ENCODE data around the gene PAPOLG. TPM values are rescaled to one million over a fixed set of nuclear protein-coding genes. Genes with fewer than 3 reads are reported as not detected.

PAPOLG gene
- polyA plus RNA-seq (2011; rRNA removed) (20.9 and 21.8 TPM in 2 replicates), polyA plus RNA-seq (2017; fragmentation: RNase III; extraction: RNeasy Plus Mini Kit Qiagen cat#74134 plus additional on column Dnase treatment) (7.3 to 7.8 TPM (median 7.7 TPM) in 3 replicates), polyA minus RNA-seq (2011; rRNA and poly(A)+ RNA removed) (15.8 and 16.6 TPM in 2 replicates)
- 2.8 and 3.0 TPM in 2 replicates for polyA plus RNA-seq (2012; cell fraction: cytosol; rRNA removed)
- polyA plus RNA-seq (2012; cell fraction: nucleus; rRNA removed) = 2.0 and 4.2 TPM in 2 replicates

DNA sequence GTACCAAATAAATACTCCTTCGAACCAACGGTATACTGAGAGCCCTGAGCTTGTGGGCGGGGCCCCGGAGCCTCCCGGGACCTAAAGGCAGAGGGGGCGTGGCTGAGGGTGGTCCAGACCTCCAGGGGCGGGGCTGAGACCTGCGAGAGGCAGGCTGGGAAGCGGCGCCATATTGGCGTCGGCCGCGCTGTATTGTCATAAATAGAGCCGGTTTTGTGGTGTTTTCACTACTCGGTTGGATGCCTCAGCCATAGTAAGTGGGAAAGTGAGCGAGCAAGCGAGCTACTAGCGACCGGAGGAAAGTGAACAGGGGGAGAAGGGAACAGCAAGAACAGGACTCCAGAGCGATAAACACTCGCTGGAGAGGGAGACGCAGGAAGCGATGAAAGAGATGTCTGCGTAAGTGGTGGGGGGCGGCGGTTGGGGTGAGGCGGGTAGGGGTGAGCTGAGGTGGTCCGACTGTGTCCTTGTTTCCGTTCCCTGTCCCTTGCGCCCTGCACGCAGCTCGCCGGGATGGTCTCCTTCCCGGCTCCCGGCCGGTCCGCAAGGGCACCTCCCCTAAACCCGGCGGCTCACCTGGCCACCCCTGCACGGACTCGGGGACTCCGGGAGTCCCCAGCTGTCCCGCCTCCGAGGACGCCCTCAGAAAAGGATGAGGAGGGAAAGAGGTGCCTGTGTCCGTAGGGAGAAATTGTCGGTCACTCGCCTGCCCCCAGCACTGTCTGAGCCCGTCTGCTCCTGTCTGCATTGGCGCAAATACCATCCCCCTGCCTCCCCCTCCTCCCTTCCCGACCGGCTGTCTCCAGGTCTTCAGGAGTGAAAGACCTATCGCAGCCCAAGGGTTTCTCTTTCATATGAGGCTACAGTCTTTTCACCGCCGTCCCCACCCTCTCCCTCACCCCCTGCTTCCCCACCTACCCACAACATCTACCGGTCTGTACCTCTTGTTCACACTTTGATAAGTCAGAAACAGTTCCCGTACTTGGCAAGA is at the start of gene PAPOLG:
PAPOLG (plus strand) TSS at position 172 of the 991 bp plus-strand sequence; CDS start at position 383, 211 bp downstream.
- peak; percentile 92 for DNase-seq (ENCODE audit: low read depth in 1 of 2, low spot score in 1 of 2)
- POLR2A ChIA-PET = interaction anchor here (0.5 to 2.0 kb wide), 13 partner anchors 8 to 915 kb away, joined by 3 to 16 read pairs (median 4); partner anchors contain the start of gene REL

More for the DNA sequence above, at the start of gene PAPOLG:
- TF ChIP-seq, protein P1, sequence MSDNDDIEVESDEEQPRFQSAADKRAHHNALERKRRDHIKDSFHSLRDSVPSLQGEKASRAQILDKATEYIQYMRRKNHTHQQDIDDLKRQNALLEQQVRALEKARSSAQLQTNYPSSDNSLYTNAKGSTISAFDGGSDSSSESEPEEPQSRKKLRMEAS (IDR thresholded peaks at IDR 0.05) = peak; percentile 62; the same call in 1 of the 2 replicates
- TF ChIP-seq HOXB13 (CRISPR knock-in tag; IDR thresholded peaks at IDR 0.05; ENCODE audit: low read depth) (no peak), GATA3 (IDR thresholded peaks at IDR 0.05; ENCODE audit: borderline replicate concordance) (no peak), HOXA7 (CRISPR knock-in tag; IDR thresholded peaks at IDR 0.05) (no peak), POLR2A (IDR thresholded peaks at IDR 0.05; ENCODE audit: low read length) (peak; percentile 95), RARB (CRISPR knock-in tag; IDR thresholded peaks at IDR 0.05) (no peak), NPAS2 (CRISPR knock-in tag; IDR thresholded peaks at IDR 0.05; ENCODE audit: borderline replicate concordance) (no peak), TFCP2L1 (CRISPR knock-in tag; IDR thresholded peaks at IDR 0.05) (no peak), JUN (IDR thresholded peaks at IDR 0.05) (peak in 1 of 2 experiments; percentile 77; a peak in 3 of 5 replicates), PHF8 (IDR thresholded peaks at IDR 0.05; ENCODE audit: borderline replicate concordance, low read depth) (peak; percentile 91; the same call in 1 of the 2 replicates), KDM1A (IDR thresholded peaks at IDR 0.05; ENCODE audit: low read depth) (no peak), MYC (IDR thresholded peaks at IDR 0.05; ENCODE audit: borderline replicate concordance, low read length) (no peak), MAZ (IDR thresholded peaks at IDR 0.05; ENCODE audit: borderline replicate concordance, low read depth, low read length) (no peak)
- TF ChIP-seq, protein P2, sequence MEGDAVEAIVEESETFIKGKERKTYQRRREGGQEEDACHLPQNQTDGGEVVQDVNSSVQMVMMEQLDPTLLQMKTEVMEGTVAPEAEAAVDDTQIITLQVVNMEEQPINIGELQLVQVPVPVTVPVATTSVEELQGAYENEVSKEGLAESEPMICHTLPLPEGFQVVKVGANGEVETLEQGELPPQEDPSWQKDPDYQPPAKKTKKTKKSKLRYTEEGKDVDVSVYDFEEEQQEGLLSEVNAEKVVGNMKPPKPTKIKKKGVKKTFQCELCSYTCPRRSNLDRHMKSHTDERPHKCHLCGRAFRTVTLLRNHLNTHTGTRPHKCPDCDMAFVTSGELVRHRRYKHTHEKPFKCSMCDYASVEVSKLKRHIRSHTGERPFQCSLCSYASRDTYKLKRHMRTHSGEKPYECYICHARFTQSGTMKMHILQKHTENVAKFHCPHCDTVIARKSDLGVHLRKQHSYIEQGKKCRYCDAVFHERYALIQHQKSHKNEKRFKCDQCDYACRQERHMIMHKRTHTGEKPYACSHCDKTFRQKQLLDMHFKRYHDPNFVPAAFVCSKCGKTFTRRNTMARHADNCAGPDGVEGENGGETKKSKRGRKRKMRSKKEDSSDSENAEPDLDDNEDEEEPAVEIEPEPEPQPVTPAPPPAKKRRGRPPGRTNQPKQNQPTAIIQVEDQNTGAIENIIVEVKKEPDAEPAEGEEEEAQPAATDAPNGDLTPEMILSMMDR (IDR thresholded peaks at IDR 0.05) = no peak
- TF ChIP-seq, protein P3, sequence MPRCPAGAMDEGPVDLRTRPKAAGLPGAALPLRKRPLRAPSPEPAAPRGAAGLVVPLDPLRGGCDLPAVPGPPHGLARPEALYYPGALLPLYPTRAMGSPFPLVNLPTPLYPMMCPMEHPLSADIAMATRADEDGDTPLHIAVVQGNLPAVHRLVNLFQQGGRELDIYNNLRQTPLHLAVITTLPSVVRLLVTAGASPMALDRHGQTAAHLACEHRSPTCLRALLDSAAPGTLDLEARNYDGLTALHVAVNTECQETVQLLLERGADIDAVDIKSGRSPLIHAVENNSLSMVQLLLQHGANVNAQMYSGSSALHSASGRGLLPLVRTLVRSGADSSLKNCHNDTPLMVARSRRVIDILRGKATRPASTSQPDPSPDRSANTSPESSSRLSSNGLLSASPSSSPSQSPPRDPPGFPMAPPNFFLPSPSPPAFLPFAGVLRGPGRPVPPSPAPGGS (IDR thresholded peaks at IDR 0.05) = peak; percentile 81; the same call in 1 of the 3 replicates
- TF ChIP-seq, protein P4, sequence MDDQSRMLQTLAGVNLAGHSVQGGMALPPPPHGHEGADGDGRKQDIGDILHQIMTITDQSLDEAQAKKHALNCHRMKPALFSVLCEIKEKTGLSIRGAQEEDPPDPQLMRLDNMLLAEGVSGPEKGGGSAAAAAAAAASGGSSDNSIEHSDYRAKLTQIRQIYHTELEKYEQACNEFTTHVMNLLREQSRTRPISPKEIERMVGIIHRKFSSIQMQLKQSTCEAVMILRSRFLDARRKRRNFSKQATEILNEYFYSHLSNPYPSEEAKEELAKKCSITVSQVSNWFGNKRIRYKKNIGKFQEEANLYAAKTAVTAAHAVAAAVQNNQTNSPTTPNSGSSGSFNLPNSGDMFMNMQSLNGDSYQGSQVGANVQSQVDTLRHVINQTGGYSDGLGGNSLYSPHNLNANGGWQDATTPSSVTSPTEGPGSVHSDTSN (IDR thresholded peaks at IDR 0.05) = no peak
- TF ChIP-seq, protein P5, sequence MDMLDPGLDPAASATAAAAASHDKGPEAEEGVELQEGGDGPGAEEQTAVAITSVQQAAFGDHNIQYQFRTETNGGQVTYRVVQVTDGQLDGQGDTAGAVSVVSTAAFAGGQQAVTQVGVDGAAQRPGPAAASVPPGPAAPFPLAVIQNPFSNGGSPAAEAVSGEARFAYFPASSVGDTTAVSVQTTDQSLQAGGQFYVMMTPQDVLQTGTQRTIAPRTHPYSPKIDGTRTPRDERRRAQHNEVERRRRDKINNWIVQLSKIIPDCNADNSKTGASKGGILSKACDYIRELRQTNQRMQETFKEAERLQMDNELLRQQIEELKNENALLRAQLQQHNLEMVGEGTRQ (IDR thresholded peaks at IDR 0.05) = no peak
- TF ChIP-seq, protein P6, sequence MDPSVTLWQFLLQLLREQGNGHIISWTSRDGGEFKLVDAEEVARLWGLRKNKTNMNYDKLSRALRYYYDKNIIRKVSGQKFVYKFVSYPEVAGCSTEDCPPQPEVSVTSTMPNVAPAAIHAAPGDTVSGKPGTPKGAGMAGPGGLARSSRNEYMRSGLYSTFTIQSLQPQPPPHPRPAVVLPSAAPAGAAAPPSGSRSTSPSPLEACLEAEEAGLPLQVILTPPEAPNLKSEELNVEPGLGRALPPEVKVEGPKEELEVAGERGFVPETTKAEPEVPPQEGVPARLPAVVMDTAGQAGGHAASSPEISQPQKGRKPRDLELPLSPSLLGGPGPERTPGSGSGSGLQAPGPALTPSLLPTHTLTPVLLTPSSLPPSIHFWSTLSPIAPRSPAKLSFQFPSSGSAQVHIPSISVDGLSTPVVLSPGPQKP (IDR thresholded peaks at IDR 0.05; ENCODE audit: low read depth, low read length) = no peak
- Histone ChIP-seq H3K27ac (peak within 1 kb of the TSS; percentile 89 to 90), H3K4me3 (peak within 1 kb of the TSS; percentile 88), H3K4me1 (peaks cover 12% of the 10 kb centered on the region; the same call in 2 of the 3 replicates), H3K9me3 (no peaks in the 10 kb centered on the region), H3K4me2 (peak within 1 kb of the TSS; percentile 82)
- WGBS (ENCODE audit: missing lambda C conversion rate) = 3% methylated on average over 58 of the region's 58 CpGs
- FAIRE-seq (no peak), ATAC-seq (peak; percentile 98 to 100)
- CTCF ChIA-PET = interaction anchor here (0.7 to 2.8 kb wide), 7 partner anchors 10 to 243 kb away, joined by 3 to 14 read pairs (median 4); no protein-coding TSS in a partner anchor

Measured in A549 (cell line).